ENCODE measurements around the gene SLC12A2.

Gene SLC12A2

GRCh38 chr5:128225245-128226030 is 141.9 kb downstream of the SLC12A2 start:
- DNase-seq (ENCODE audit: low spot score), result no peak

- no peak for DNase-seq (ENCODE audit: low spot score)
Observed at GRCh38 chr5:128228008-128228407, 144.4 kb downstream of the SLC12A2 start.

- DNase-seq (ENCODE audit: low spot score), result no peak
Observed at GRCh38 chr5:128228521-128228920, 145.0 kb downstream of the SLC12A2 start.

GRCh38 chr5:128234928-128235641 is 151.5 kb downstream of the SLC12A2 start:
- no peak for DNase-seq (ENCODE audit: low spot score)

GRCh38 chr5:128236334-128236733 is 152.8 kb downstream of the SLC12A2 start:
- no peak for DNase-seq (ENCODE audit: low spot score)

- no peak for DNase-seq (ENCODE audit: low spot score)
Observed at GRCh38 chr5:128237000-128237399, 153.4 kb downstream of the SLC12A2 start.

- no peak for DNase-seq (ENCODE audit: low spot score)
Observed at GRCh38 chr5:128237546-128237945, 154.0 kb downstream of the SLC12A2 start.

Measured in Ammon's horn (tissue), 1 donor.